ENCODE results near the gene EIF4E1B. TPM values are rescaled to one million over a fixed set of nuclear protein-coding genes. Genes with fewer than 3 reads are reported as not detected.

EIF4E1B gene
- polyA plus RNA-seq, 1 donor = not detected

GRCh38 chr5:176638437-176638836, 8.0 kb downstream of the EIF4E1B start:
- WGBS (ENCODE audit: insufficient coverage, low lambda C conversion rate) = 100% methylated on average over 2 of the region's 3 CpGs
- Histone ChIP-seq H3K4me1 (ENCODE audit: control insufficient read depth, insufficient read depth, low read length) (no peaks in the 10 kb centered on the region), H3K27ac (ENCODE audit: low read length) (no peak overlapping the region)

GRCh38 chr5:176639208-176639607, 8.7 kb downstream of the EIF4E1B start:
- Histone ChIP-seq H3K9me3 (ENCODE audit: control insufficient read depth, low read depth, low read length) (no peaks in the 10 kb centered on the region), H3K36me3 (ENCODE audit: control insufficient read depth, insufficient read depth, low read length) (no peaks in the 10 kb centered on the region), H3K27me3 (ENCODE audit: control insufficient read depth, insufficient read depth, low read length) (peaks cover 24% of the 10 kb centered on the region), H3K27ac (ENCODE audit: low read length) (no peak overlapping the region), H3K4me1 (ENCODE audit: control insufficient read depth, insufficient read depth, low read length) (no peaks in the 10 kb centered on the region), H3K4me3 (ENCODE audit: low read length) (no peak overlapping the region)
- DNase-seq = no peak
- WGBS (ENCODE audit: insufficient coverage, low lambda C conversion rate) = no CpG with 5 or more reads among the region's 4 CpGs

More at GRCh38 chr5:176638437-176638836, 8.0 kb downstream of the EIF4E1B start:
- no peak for DNase-seq
- Histone ChIP-seq H3K9me3 (ENCODE audit: control insufficient read depth, low read depth, low read length) (no peaks in the 10 kb centered on the region), H3K4me3 (ENCODE audit: low read length) (no peak overlapping the region), H3K36me3 (ENCODE audit: control insufficient read depth, insufficient read depth, low read length) (no peaks in the 10 kb centered on the region), H3K27me3 (ENCODE audit: control insufficient read depth, insufficient read depth, low read length) (peaks cover 32% of the 10 kb centered on the region)

GRCh38 chr5:176639981-176640380, 9.5 kb downstream of the EIF4E1B start:
- no CpG with 5 or more reads among the region's 4 CpGs for WGBS (ENCODE audit: insufficient coverage, low lambda C conversion rate)
- no peak for DNase-seq
- H3K36me3 ChIP-seq (ENCODE audit: control insufficient read depth, insufficient read depth, low read length) = no peaks in the 10 kb centered on the region
- H3K27me3 ChIP-seq (ENCODE audit: control insufficient read depth, insufficient read depth, low read length) = peaks cover 21% of the 10 kb centered on the region
- no peaks in the 10 kb centered on the region for H3K9me3 ChIP-seq (ENCODE audit: control insufficient read depth, low read depth, low read length)
- no peak overlapping the region for H3K27ac ChIP-seq (ENCODE audit: low read length)
- no peaks in the 10 kb centered on the region for H3K4me1 ChIP-seq (ENCODE audit: control insufficient read depth, insufficient read depth, low read length)
- no peak overlapping the region for H3K4me3 ChIP-seq (ENCODE audit: low read length)

GRCh38 chr5:176640616-176641015, 10.1 kb downstream of the EIF4E1B start:
- H3K36me3 ChIP-seq (ENCODE audit: control insufficient read depth, insufficient read depth, low read length) = no peaks in the 10 kb centered on the region
- no peaks in the 10 kb centered on the region for H3K9me3 ChIP-seq (ENCODE audit: control insufficient read depth, low read depth, low read length)
- no peaks in the 10 kb centered on the region for H3K4me1 ChIP-seq (ENCODE audit: control insufficient read depth, insufficient read depth, low read length)
- no peak overlapping the region for H3K4me3 ChIP-seq (ENCODE audit: low read length)
- peaks cover 15% of the 10 kb centered on the region for H3K27me3 ChIP-seq (ENCODE audit: control insufficient read depth, insufficient read depth, low read length)
- H3K27ac ChIP-seq (ENCODE audit: low read length) = no peak overlapping the region
- DNase-seq = no peak
- WGBS (ENCODE audit: insufficient coverage, low lambda C conversion rate) = 100% methylated on average over 1 of the region's 4 CpGs

GRCh38 chr5:176642675-176643490, 12.4 kb downstream of the EIF4E1B start:
- Histone ChIP-seq H3K4me3 (ENCODE audit: low read length) (no peak overlapping the region), H3K36me3 (ENCODE audit: control insufficient read depth, insufficient read depth, low read length) (no peaks in the 10 kb centered on the region), H3K9me3 (ENCODE audit: control insufficient read depth, low read depth, low read length) (no peaks in the 10 kb centered on the region), H3K4me1 (ENCODE audit: control insufficient read depth, insufficient read depth, low read length) (peaks cover 7% of the 10 kb centered on the region), H3K27me3 (ENCODE audit: control insufficient read depth, insufficient read depth, low read length) (peaks cover under 1% of the 10 kb centered on the region), H3K27ac (ENCODE audit: low read length) (no peak overlapping the region)
- WGBS (ENCODE audit: insufficient coverage, low lambda C conversion rate) = no CpG with 5 or more reads among the region's 15 CpGs
- no peak for DNase-seq

GRCh38 chr5:176643491-176644219, 13.2 kb downstream of the EIF4E1B start:
- no peak for DNase-seq
- no peak overlapping the region for H3K4me3 ChIP-seq (ENCODE audit: low read length)
- H3K9me3 ChIP-seq (ENCODE audit: control insufficient read depth, low read depth, low read length) = no peaks in the 10 kb centered on the region
- WGBS (ENCODE audit: insufficient coverage, low lambda C conversion rate) = no CpG with 5 or more reads among the region's 11 CpGs
- no peaks in the 10 kb centered on the region for H3K36me3 ChIP-seq (ENCODE audit: control insufficient read depth, insufficient read depth, low read length)
- no peak overlapping the region for H3K27ac ChIP-seq (ENCODE audit: low read length)
- peaks cover 14% of the 10 kb centered on the region for H3K4me1 ChIP-seq (ENCODE audit: control insufficient read depth, insufficient read depth, low read length)
- no peaks in the 10 kb centered on the region for H3K27me3 ChIP-seq (ENCODE audit: control insufficient read depth, insufficient read depth, low read length)

- Histone ChIP-seq H3K4me3 (ENCODE audit: low read length) (no peak overlapping the region), H3K36me3 (ENCODE audit: control insufficient read depth, insufficient read depth, low read length) (no peaks in the 10 kb centered on the region), H3K27ac (ENCODE audit: low read length) (no peak overlapping the region), H3K9me3 (ENCODE audit: control insufficient read depth, low read depth, low read length) (no peaks in the 10 kb centered on the region), H3K4me1 (ENCODE audit: control insufficient read depth, insufficient read depth, low read length) (peaks cover 14% of the 10 kb centered on the region), H3K27me3 (ENCODE audit: control insufficient read depth, insufficient read depth, low read length) (no peaks in the 10 kb centered on the region)
- no peak for DNase-seq
- WGBS (ENCODE audit: insufficient coverage, low lambda C conversion rate) = no CpG with 5 or more reads among the region's 9 CpGs
These were observed 13.8 kb downstream of the EIF4E1B start for GRCh38 chr5:176644294-176644693.

- H3K27ac ChIP-seq (ENCODE audit: low read length) = no peak overlapping the region
- no peaks in the 10 kb centered on the region for H3K36me3 ChIP-seq (ENCODE audit: control insufficient read depth, insufficient read depth, low read length)
- no peak overlapping the region for H3K4me3 ChIP-seq (ENCODE audit: low read length)
- no peaks in the 10 kb centered on the region for H3K27me3 ChIP-seq (ENCODE audit: control insufficient read depth, insufficient read depth, low read length)
- WGBS (ENCODE audit: insufficient coverage, low lambda C conversion rate) = no CpG with 5 or more reads among the region's 22 CpGs
- peaks cover 14% of the 10 kb centered on the region for H3K4me1 ChIP-seq (ENCODE audit: control insufficient read depth, insufficient read depth, low read length)
- DNase-seq = no peak
- no peaks in the 10 kb centered on the region for H3K9me3 ChIP-seq (ENCODE audit: control insufficient read depth, low read depth, low read length)
These were observed 14.6 kb downstream of the EIF4E1B start for GRCh38 chr5:176644878-176645670.

- DNase-seq = no peak
- H3K27me3 ChIP-seq (ENCODE audit: control insufficient read depth, insufficient read depth, low read length) = no peaks in the 10 kb centered on the region
- peaks cover 14% of the 10 kb centered on the region for H3K4me1 ChIP-seq (ENCODE audit: control insufficient read depth, insufficient read depth, low read length)
- H3K36me3 ChIP-seq (ENCODE audit: control insufficient read depth, insufficient read depth, low read length) = no peaks in the 10 kb centered on the region
- H3K4me3 ChIP-seq (ENCODE audit: low read length) = no peak overlapping the region
- H3K9me3 ChIP-seq (ENCODE audit: control insufficient read depth, low read depth, low read length) = no peaks in the 10 kb centered on the region
- H3K27ac ChIP-seq (ENCODE audit: low read length) = no peak overlapping the region
- no CpG with 5 or more reads among the region's 7 CpGs for WGBS (ENCODE audit: insufficient coverage, low lambda C conversion rate)
These were observed 15.7 kb downstream of the EIF4E1B start for GRCh38 chr5:176646049-176646706.

- no CpG with 5 or more reads among the region's 11 CpGs for WGBS (ENCODE audit: insufficient coverage, low lambda C conversion rate)
- Histone ChIP-seq H3K36me3 (ENCODE audit: control insufficient read depth, insufficient read depth, low read length) (no peaks in the 10 kb centered on the region), H3K4me1 (ENCODE audit: control insufficient read depth, insufficient read depth, low read length) (peaks cover 14% of the 10 kb centered on the region), H3K4me3 (ENCODE audit: low read length) (peak overlapping the region; percentile 32), H3K27ac (ENCODE audit: low read length) (peak overlapping the region; percentile 20), H3K27me3 (ENCODE audit: control insufficient read depth, insufficient read depth, low read length) (no peaks in the 10 kb centered on the region), H3K9me3 (ENCODE audit: control insufficient read depth, low read depth, low read length) (no peaks in the 10 kb centered on the region)
- no peak for DNase-seq
These were observed 16.2 kb downstream of the EIF4E1B start for GRCh38 chr5:176646707-176647029.
